C4-2B (cell line): ENCODE data around the gene SNX33.
"Not testable (repeated sequence)": the region's sequence is repeated elsewhere in the genome, so short reads cannot be mapped to it uniquely, and the experiment has no call there.

ENCODE experiments used
- H3K27ac ChIP-seq: fragments of 450-650 bp; 2 replicates; pipeline ENCODE4 v1.5.1; 2017
- CTCF ChIP-seq: fragments of 450-650 bp; conservative IDR thresholded peaks from 2 replicates; pipeline ENCODE4 v1.5.1; 2017; ENCODE audit warnings: mild to moderate bottlenecking
- ZFX ChIP-seq: fragments of 450-650 bp; IDR thresholded peaks from 2 replicates; pipeline ENCODE4 v1.6.1; 2017

Gene SNX33

GRCh38 chr15:75673426-75674235 lies 25.9 kb downstream of the SNX33 start:
- TF ChIP-seq CTCF, result no peak
- no peak for TF ChIP-seq ZFX
- no peak overlapping the region for H3K27ac ChIP-seq

GRCh38 chr15:75674366-75674765 lies 26.7 kb downstream of the SNX33 start:
- TF ChIP-seq ZFX (no peak), CTCF (no peak)
- H3K27ac ChIP-seq, result no peak overlapping the region

GRCh38 chr15:75675579-75676404 lies 28.1 kb downstream of the SNX33 start:
- TF ChIP-seq ZFX (no peak), CTCF (no peak)
- no peak overlapping the region for H3K27ac ChIP-seq

- TF ChIP-seq ZFX (no peak), CTCF (no peak)
- H3K27ac ChIP-seq, result no peak overlapping the region
Observed at GRCh38 chr15:75676688-75677464, 29.2 kb downstream of the SNX33 start.

- TF ChIP-seq CTCF, result no peak
- no peak for TF ChIP-seq ZFX
Observed at GRCh38 chr15:75677465-75678323, 30.0 kb downstream of the SNX33 start.

GRCh38 chr15:75678324-75678690 lies 30.6 kb downstream of the SNX33 start:
- H3K27ac ChIP-seq, result not testable (repeated sequence)

More at GRCh38 chr15:75677465-75678323, 30.0 kb downstream of the SNX33 start:
- no peak overlapping the region for H3K27ac ChIP-seq
